Activated B cell treated with CpG ODN at 0.5 μM for 24 hours (primary cell): ENCODE results near the gene NHEJ1. TPM values are rescaled to one million over a fixed set of nuclear protein-coding genes. Genes with fewer than 3 reads are reported as not detected.

ENCODE experiments used
- ATAC-seq: fragments of 200-7000 bp; cut with Tn5 transposase; one replicate; pipeline ENCODE4 v1.10.0; 2021; ENCODE audit warnings: low read depth, mild to moderate bottlenecking, moderate library complexity
- CTCF ChIA-PET: fragments of 350-600 bp; sonication (Branson Sonifier 250); formaldehyde crosslinking; loops from one replicate; lab custom pipeline; 2021; ENCODE audit warnings: antibody characterized with exemption; lab: Charles Lee
- POLR2A ChIA-PET: fragments of 350-600 bp; sonication (Branson Sonifier 250); formaldehyde crosslinking; loops from one replicate; lab custom pipeline; 2021; ENCODE audit warnings: antibody characterized with exemption; lab: Charles Lee
- DNase-seq: peaks from one replicate; pipeline ENCODE4 v3.0.0; 2022
- H3K27ac Mint-ChIP-seq: one replicate; pipeline ENCODE4 v1.8.0; 2020; ENCODE audit warnings: mixed read lengths
- H3K27me3 Mint-ChIP-seq: one replicate; pipeline ENCODE4 v1.8.0; 2021; ENCODE audit warnings: mixed read lengths
- H3K36me3 Mint-ChIP-seq: one replicate; pipeline ENCODE4 v1.8.0; 2021; ENCODE audit warnings: low read depth, mixed read lengths
- H3K4me1 Mint-ChIP-seq: one replicate; pipeline ENCODE4 v1.8.0; 2021; ENCODE audit warnings: mixed read lengths
- H3K4me3 Mint-ChIP-seq: one replicate; pipeline ENCODE4 v1.8.0; 2020; ENCODE audit warnings: mild to moderate bottlenecking, mixed read lengths
- H3K9me3 Mint-ChIP-seq: one replicate; pipeline ENCODE4 v1.8.0; 2020; ENCODE audit warnings: mixed read lengths
- intact Hi-C: fragments of 100-400 bp; cut with micrococcal nuclease; formaldehyde crosslinking; loops from one replicate; pipeline ENCODE4 v1.15.1; 2024
- total RNA-seq: library from RNA; stranded (reverse); gene quantifications from 2 replicates; pipeline ENCODE4 v1.2.3, GENCODE V29; 2022
- TF ChIP-seq, protein P1 (sequence below): fragments of 200-600 bp; IDR thresholded peaks from one replicate; pipeline ENCODE4 v1.8.0; 2022; ENCODE audit warnings: antibody characterized with exemption, mild to moderate bottlenecking

NHEJ1 gene
- total RNA-seq, 1 donor from 2014 or later: 19.1 TPM

DNA sequence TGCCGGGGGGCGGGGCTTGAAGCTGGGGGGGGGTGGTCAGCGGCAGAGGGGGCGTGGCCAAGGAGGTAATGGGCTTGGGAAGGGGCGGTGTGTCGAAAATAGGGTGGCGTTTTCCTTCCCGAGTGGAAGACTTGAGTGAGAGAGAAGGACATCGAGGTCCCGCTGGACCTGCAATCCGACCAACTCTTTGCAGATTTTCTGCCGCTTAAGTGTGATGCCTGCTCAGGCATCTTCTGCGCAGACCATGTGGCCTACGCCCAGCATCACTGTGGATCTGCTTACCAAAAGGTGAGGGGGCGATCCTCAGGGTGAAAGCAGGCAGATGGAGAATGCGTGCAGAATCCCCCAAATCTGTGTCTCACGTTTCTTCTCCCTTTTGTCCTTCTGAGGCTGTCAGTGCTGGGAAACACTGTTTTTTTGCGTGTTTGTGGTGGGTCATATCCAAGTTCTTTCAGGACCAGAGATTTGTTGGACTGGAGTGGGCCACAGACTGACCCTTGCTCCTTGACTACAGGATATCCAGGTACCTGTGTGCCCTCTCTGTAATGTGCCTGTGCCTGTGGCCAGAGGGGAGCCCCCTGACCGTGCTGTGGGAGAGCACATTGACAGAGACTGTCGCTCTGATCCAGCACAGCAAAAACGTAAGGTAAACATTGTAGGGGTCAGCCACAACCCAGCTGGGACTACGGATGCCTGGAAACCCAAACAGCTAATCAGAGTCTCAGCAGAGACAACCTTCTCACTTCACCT, 46.7 kb upstream of the NHEJ1 start:
- POLR2A ChIA-PET: interaction anchor here (0.6 to 5.3 kb wide), 23 partner anchors 10 to 548 kb away, joined by 3 to 98 read pairs (median 7); partner anchors contain the start of genes ABCB6, ANKZF1, ATG9A and BCS1L
- TF ChIP-seq, protein P1, sequence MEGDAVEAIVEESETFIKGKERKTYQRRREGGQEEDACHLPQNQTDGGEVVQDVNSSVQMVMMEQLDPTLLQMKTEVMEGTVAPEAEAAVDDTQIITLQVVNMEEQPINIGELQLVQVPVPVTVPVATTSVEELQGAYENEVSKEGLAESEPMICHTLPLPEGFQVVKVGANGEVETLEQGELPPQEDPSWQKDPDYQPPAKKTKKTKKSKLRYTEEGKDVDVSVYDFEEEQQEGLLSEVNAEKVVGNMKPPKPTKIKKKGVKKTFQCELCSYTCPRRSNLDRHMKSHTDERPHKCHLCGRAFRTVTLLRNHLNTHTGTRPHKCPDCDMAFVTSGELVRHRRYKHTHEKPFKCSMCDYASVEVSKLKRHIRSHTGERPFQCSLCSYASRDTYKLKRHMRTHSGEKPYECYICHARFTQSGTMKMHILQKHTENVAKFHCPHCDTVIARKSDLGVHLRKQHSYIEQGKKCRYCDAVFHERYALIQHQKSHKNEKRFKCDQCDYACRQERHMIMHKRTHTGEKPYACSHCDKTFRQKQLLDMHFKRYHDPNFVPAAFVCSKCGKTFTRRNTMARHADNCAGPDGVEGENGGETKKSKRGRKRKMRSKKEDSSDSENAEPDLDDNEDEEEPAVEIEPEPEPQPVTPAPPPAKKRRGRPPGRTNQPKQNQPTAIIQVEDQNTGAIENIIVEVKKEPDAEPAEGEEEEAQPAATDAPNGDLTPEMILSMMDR: no peak
- Mint-ChIP-seq H3K36me3 (peaks cover 20% of the 10 kb centered on the region), H3K4me3 (peak overlapping the region; percentile 88), H3K27ac (peak overlapping the region; percentile 95), H3K4me1 (peaks cover 28% of the 10 kb centered on the region), H3K9me3 (no peaks in the 10 kb centered on the region), H3K27me3 (no peaks in the 10 kb centered on the region)
- DNase-seq: no peak
- CTCF ChIA-PET: interaction anchor here (1.5 to 1.9 kb wide), 2 partner anchors 32 to 88 kb away, joined by 6 to 12 read pairs; partner anchors contain the start of gene CNPPD1
- ATAC-seq: no peak
- intact Hi-C loops: loop anchor here (2.0 kb wide), 5 partner anchors 37 to 639 kb away; partner anchors contain the start of genes CNOT9, GLB1L, STK16 and TTLL4

DNA sequence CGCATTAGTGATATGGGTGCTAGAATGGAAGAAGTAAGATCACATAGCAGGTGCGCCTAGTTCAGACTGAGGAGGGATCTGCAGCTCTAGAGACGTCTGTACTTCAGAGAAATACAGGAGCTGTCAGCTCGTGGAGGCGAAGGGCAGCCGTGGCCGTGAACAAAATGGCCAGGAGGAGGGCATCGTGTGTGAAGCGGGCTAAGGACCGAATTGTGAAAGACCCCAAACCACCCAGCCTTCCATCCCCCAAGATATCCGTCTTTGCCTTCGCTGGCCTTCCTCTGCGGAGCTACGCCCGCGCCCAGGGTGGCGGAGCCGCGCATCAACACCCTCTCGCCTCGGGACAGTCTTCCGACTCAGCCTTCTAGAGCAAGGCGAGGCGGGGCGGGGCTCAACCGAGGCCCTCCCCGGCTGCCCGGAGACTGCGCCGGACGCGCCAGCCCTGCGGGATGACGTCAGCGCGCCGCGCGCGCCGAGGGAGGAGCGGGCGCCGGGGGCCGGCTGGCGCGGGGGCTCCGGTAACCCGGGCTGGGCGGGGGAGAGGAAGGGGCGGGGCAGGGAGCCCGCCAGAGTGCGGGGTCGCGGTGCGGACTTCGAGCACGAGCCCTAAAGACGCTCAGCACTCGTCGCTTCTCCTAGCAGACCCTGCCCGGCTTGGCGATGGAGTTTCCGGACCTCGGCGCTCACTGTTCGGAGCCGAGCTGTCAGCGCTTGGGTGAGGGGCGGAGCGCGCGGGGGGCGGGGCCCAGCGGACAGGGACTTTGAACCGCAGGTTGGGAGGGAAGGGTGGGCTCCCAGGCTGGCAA, 45.9 kb upstream of the NHEJ1 start, which contains the start of gene ZFAND2B:
TSS of gene ZFAND2B (plus strand) at position 455 of the 806 bp plus-strand sequence. CDS start at position 661, 206 bp downstream.
- Mint-ChIP-seq H3K4me3 (peak within 1 kb of the TSS; percentile 88), H3K27me3 (no peaks in the 10 kb centered on the region), H3K4me1 (peaks cover 25% of the 10 kb centered on the region), H3K9me3 (no peaks in the 10 kb centered on the region), H3K36me3 (peaks cover 20% of the 10 kb centered on the region), H3K27ac (peak within 1 kb of the TSS; percentile 95)
- CTCF ChIA-PET: interaction anchor here (0.6 to 1.9 kb wide), 7 partner anchors 31 to 188 kb away, joined by 3 to 12 read pairs (median 5); partner anchors contain the start of genes CNPPD1, GLB1L and STK16
- DNase-seq: peak; percentile 99
- intact Hi-C loops: loop anchor here (1.0 to 2.0 kb wide), 13 partner anchors 13 to 638 kb away; partner anchors contain the start of genes ANKZF1, ATG9A, CNOT9 and DNAJB2
- TF ChIP-seq, protein P1: no peak
- POLR2A ChIA-PET: interaction anchor here (0.6 to 5.3 kb wide), 32 partner anchors 9 to 939 kb away, joined by 3 to 98 read pairs (median 5); partner anchors contain the start of genes ABCB6, ANKZF1, ATG9A and BCS1L
- peak; percentile 93 for ATAC-seq

DNA sequence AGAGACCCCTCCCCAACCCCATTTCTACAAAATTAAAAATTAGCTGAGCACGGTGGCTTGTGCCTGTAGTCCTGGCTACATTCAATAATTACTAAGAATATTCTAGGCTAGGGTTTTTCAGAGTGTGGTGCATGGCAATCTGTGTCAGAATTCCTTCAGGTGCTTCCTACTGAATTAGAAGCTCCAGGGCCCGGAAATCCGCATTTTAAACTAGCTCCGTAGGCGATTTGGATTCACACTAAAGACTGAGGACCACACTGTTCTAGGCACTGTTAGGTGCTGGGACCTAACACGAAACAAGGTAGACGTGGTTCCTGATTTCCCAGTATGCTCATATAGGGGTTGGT, 45.3 kb upstream of the NHEJ1 start:
- Mint-ChIP-seq H3K4me1 (peaks cover 20% of the 10 kb centered on the region), H3K36me3 (peaks cover 20% of the 10 kb centered on the region), H3K27ac (peak overlapping the region; percentile 95), H3K27me3 (no peaks in the 10 kb centered on the region), H3K4me3 (peak overlapping the region; percentile 88), H3K9me3 (no peaks in the 10 kb centered on the region)
- DNase-seq (no peak), ATAC-seq (no peak)
- POLR2A ChIA-PET: interaction anchor here (0.6 to 5.3 kb wide), 25 partner anchors 9 to 938 kb away, joined by 3 to 98 read pairs (median 7); partner anchors contain the start of genes ABCB6, ANKZF1, ATG9A and CNPPD1
- intact Hi-C loops: loop anchor here (1.0 to 2.0 kb wide), 13 partner anchors 13 to 637 kb away; partner anchors contain the start of genes ANKZF1, ATG9A, CNOT9 and DNAJB2
- CTCF ChIA-PET: interaction anchor here (0.6 to 1.9 kb wide), 8 partner anchors 31 to 506 kb away, joined by 3 to 12 read pairs (median 5); partner anchors contain the start of genes CNPPD1, GLB1L and STK16
- TF ChIP-seq, protein P1: no peak

DNA sequence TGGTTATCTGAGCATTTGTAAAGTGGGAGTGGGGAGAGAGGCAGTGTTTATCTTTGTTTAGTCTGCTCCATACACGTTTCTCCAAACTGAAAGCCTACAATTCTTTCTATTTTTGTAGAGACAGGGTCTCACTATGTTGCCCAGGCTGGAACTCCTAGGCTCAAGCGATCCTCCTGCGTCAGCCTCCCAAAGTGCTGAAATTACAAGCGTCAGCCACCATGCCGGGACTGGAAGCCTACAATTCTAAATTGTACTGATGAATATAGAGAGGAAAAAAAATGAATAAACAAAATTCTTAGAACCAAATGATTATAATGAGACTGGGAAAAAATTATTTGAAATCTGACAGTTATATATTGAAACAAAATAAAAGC, 44.5 kb upstream of the NHEJ1 start:
- Mint-ChIP-seq H3K27ac (peak overlapping the region; percentile 35), H3K4me3 (no peak overlapping the region), H3K9me3 (no peaks in the 10 kb centered on the region), H3K27me3 (no peaks in the 10 kb centered on the region), H3K4me1 (peaks cover 19% of the 10 kb centered on the region), H3K36me3 (peaks cover 18% of the 10 kb centered on the region)
- POLR2A ChIA-PET: interaction anchor here (0.7 to 5.3 kb wide), 5 partner anchors 28 to 494 kb away, joined by 3 to 98 read pairs (median 21); partner anchors contain the start of genes CNPPD1, DNAJB2, RETREG2 and TUBA4A
- CTCF ChIA-PET: interaction anchor here (1.1 to 1.9 kb wide), 2 partner anchors 30 to 95 kb away, joined by 5 to 12 read pairs; partner anchors contain the start of gene CNPPD1
- intact Hi-C loops: no loop called here
- TF ChIP-seq, protein P1: no peak
- no peak for DNase-seq
- ATAC-seq: no peak
